SU-DHL-6 (cell line): ENCODE data around the gene GRAMD4.

ENCODE experiments used
- H2AFZ ChIP-seq: fragments of 200-600 bp; sonication (generic); 2 replicates; pipeline ENCODE4 v1.6.1; 2014; ENCODE audit warnings: low read depth, mild to moderate bottlenecking, moderate library complexity, mixed read lengths, antibody characterized with exemption, low read length; ENCODE audit not compliant: severe bottlenecking
- H3F3A ChIP-seq: fragments of 200-600 bp; shearing (Covaris generic); 2 replicates; pipeline ENCODE4 v1.6.0; 2016; ENCODE audit warnings: antibody characterized with exemption, mild to moderate bottlenecking; ENCODE audit not compliant: insufficient read depth
- H3K27ac ChIP-seq: fragments of 200-600 bp; sonication (generic); 2 replicates; pipeline ENCODE4 v1.5.1; 2016; ENCODE audit warnings: low read depth, mild to moderate bottlenecking, low read length, moderate library complexity, mixed read lengths
- H3K27me3 ChIP-seq: fragments of 200-600 bp; sonication (generic), shearing (Covaris generic); 2 replicates; pipeline ENCODE4 v1.6.0; 2014; ENCODE audit warnings: mild to moderate bottlenecking, low read length
- H3K36me3 ChIP-seq: fragments of 200-600 bp; sonication (generic); 2 replicates; pipeline ENCODE4 v1.6.1; 2014; ENCODE audit warnings: mild to moderate bottlenecking, low read length, mixed read lengths
- H3K4me2 ChIP-seq: fragments of 300-600, 200-600 bp; shearing (Covaris generic), sonication (generic); 2 replicates; pipeline ENCODE4 v1.6.0; 2014; ENCODE audit warnings: low read length, low read depth, mild to moderate bottlenecking; ENCODE audit not compliant: poor library complexity, severe bottlenecking
- H3K4me3 ChIP-seq: fragments of 200-600 bp; sonication (generic); 2 replicates; pipeline ENCODE4 v1.5.1; 2014; ENCODE audit warnings: antibody characterized with exemption, low read length, mild to moderate bottlenecking, mixed read lengths; ENCODE audit not compliant: insufficient read depth, poor library complexity, severe bottlenecking
- H3K79me2 ChIP-seq: fragments of 200-600 bp; sonication (generic); 2 replicates; pipeline ENCODE4 v1.6.1; 2014; ENCODE audit warnings: mild to moderate bottlenecking, low read length, moderate library complexity; ENCODE audit not compliant: insufficient read depth
- H3K9ac ChIP-seq: fragments of 200-600 bp; sonication (generic); 2 replicates; pipeline ENCODE4 v1.7.0; 2014; ENCODE audit warnings: mild to moderate bottlenecking, low read length
- H3K9me2 ChIP-seq: fragments of 200-600 bp; sonication (generic); replicated peaks from 2 replicates; pipeline ENCODE4 v1.6.1; 2014; ENCODE audit warnings: low read length; ENCODE audit not compliant: insufficient read depth
- H3K9me3 ChIP-seq: fragments of 200-600 bp; sonication (generic); 2 replicates; pipeline ENCODE4 v1.6.1; 2014; ENCODE audit warnings: low read length, mixed read lengths; ENCODE audit not compliant: insufficient read depth
- H4K20me1 ChIP-seq: fragments of 200-600 bp; sonication (generic); 2 replicates; pipeline ENCODE4 v1.6.1; 2014; ENCODE audit warnings: low read depth, mild to moderate bottlenecking, antibody characterized with exemption, low read length, moderate library complexity, mixed read lengths
- EZH2phosphoT487 ChIP-seq: fragments of 200-600 bp; sonication (generic), shearing (Covaris generic); conservative IDR thresholded peaks from 2 replicates; pipeline ENCODE4 v1.6.1; 2018; ENCODE audit warnings: mild to moderate bottlenecking, antibody characterized with exemption, low read length, moderate library complexity, mixed read lengths
- TF ChIP-seq, protein P1 (sequence below): fragments of 200-600 bp; sonication (generic); IDR thresholded peaks from one replicate; pipeline ENCODE4 v1.5.1; 2017; ENCODE audit warnings: antibody characterized with exemption, mild to moderate bottlenecking, low read length, moderate library complexity; ENCODE audit not compliant: insufficient read depth, poor library complexity, severe bottlenecking

The GRAMD4 gene

DNA sequence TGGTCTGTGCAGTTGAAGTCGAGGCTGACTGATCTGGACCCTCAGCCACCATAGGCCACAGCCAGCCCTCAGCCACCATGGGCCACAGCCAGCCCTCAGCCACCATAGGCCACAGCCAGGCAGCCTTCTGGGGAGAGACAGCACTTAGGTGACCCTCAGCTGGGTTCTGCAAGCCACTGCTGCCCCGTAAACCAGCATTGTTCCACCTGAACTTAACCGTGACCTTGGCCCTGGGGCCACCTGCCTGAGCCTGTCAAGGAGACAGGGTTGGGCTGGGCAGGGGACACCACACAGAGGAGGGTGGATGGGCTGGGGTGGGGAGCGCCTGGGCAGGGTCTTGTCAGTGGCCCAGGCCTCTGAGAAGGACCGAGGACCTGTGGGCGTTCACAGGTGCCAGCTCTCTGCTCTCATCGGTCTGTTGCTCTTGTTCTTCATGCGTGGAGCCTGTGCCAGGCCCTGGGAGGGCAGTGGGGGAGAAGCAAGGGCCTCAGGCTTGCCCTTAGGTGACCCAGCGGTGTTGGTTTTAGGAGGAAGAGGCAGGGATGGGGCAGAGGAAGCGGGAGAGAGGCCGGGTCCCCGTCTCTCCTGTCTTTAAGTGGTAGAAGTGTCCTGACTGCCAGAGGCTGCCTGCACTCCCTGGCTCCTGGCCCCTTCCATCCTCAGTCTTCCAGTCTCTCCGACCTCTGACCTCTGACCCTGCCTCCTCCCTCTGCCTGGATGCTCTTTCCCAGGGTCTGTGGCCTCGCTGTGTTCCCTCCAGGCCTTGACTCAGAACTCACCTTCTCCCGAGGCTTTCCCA lies 36.9 kb downstream of the GRAMD4 start:
- Histone ChIP-seq H3K4me3 (no peak overlapping the region), H3K4me2 (no peak overlapping the region)

DNA sequence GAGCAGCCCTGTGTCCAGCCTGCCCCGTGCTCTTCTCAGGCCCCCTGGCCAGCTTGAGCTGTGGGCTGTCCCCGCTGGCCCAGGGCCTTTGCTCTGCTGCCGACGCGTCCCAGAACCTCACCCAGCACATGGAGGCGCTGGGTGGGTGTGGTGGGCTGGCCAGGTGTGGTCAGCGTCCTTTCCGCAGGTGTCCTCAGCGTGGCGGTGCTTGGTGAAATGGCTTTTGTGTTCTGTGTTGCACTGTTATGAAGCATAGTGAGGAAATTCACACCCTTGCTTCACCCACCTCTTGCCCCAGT lies 37.4 kb downstream of the GRAMD4 start:
- Histone ChIP-seq H2AFZ (no peak overlapping the region), H3F3A (no peaks in the 10 kb centered on the region), H3K4me3 (no peak overlapping the region), H3K9me2 (no peaks in the 10 kb centered on the region), H3K36me3 (no peaks in the 10 kb centered on the region), H3K9me3 (no peaks in the 10 kb centered on the region), H3K4me2 (no peak overlapping the region), H3K79me2 (no peaks in the 10 kb centered on the region), H3K27ac (no peak overlapping the region), H3K9ac (no peak overlapping the region), H4K20me1 (no peaks in the 10 kb centered on the region), H3K27me3 (no peaks in the 10 kb centered on the region)
- TF ChIP-seq, protein P1, sequence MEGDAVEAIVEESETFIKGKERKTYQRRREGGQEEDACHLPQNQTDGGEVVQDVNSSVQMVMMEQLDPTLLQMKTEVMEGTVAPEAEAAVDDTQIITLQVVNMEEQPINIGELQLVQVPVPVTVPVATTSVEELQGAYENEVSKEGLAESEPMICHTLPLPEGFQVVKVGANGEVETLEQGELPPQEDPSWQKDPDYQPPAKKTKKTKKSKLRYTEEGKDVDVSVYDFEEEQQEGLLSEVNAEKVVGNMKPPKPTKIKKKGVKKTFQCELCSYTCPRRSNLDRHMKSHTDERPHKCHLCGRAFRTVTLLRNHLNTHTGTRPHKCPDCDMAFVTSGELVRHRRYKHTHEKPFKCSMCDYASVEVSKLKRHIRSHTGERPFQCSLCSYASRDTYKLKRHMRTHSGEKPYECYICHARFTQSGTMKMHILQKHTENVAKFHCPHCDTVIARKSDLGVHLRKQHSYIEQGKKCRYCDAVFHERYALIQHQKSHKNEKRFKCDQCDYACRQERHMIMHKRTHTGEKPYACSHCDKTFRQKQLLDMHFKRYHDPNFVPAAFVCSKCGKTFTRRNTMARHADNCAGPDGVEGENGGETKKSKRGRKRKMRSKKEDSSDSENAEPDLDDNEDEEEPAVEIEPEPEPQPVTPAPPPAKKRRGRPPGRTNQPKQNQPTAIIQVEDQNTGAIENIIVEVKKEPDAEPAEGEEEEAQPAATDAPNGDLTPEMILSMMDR = no peak
- no peak for TF ChIP-seq EZH2phosphoT487

More for the DNA sequence above, 36.9 kb downstream of the GRAMD4 start:
- no peaks in the 10 kb centered on the region for H3K27me3 ChIP-seq
- no peaks in the 10 kb centered on the region for H3K9me2 ChIP-seq
- TF ChIP-seq EZH2phosphoT487 = no peak
- TF ChIP-seq, protein P1 = no peak
- no peaks in the 10 kb centered on the region for H3F3A ChIP-seq
- H3K27ac ChIP-seq = no peak overlapping the region
- no peaks in the 10 kb centered on the region for H3K9me3 ChIP-seq
- H4K20me1 ChIP-seq = no peaks in the 10 kb centered on the region
- no peak overlapping the region for H2AFZ ChIP-seq
- no peaks in the 10 kb centered on the region for H3K36me3 ChIP-seq
- no peak overlapping the region for H3K9ac ChIP-seq
- H3K79me2 ChIP-seq = no peaks in the 10 kb centered on the region

DNA sequence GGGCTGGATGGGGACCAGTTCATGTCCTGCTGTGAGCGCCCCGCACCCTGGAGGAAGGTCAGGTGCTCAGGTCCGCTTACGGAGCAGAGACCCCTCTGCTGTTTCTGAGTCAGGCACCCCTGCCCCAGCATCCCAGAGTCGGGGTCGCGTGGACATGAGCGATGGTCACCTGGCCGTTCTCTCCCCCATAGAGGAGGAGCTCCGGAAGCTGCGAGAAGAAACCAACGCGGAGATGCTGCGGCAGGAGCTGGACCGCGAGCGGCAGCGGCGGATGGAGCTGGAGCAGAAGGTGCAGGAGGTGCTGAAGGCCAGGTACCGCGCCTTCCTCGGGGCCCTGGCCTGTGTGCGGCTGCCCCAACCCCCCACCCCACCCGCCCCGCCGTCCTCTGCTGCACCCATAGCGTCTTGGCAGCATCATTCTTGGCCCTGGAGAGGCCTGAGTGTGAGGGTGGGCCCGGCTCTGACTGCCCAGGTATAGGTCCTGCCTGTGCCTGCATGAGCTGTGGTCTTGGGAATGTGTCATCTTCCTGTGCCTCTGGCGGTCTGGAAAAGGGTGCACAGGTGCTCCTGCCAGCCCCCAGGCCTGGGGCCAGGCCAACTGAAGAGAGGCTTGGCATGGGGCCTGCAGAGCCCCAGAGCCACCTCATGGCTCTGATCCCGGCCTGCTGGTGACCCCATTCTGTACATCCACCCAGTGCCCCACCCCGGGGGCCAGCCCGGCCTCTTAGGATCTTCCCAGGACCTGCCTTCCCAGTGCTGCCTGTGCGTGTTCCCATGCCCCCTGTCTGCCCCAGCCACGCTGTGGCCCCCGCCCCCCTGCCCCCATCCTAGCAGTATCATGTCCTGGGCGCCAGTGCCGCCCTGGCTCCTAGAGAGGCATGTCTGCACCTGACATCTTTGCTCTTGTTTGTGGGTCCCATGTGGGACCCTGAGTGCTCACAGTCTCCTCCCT lies 38.1 kb downstream of the GRAMD4 start:
- H3K27me3 ChIP-seq = no peaks in the 10 kb centered on the region
- TF ChIP-seq EZH2phosphoT487 = no peak
- TF ChIP-seq, protein P1 = no peak
- no peak overlapping the region for H3K9ac ChIP-seq
- H3K9me3 ChIP-seq = no peaks in the 10 kb centered on the region
- H3K79me2 ChIP-seq = no peaks in the 10 kb centered on the region
- H3K4me2 ChIP-seq = no peak overlapping the region
- H4K20me1 ChIP-seq = no peaks in the 10 kb centered on the region
- H3K27ac ChIP-seq = no peak overlapping the region
- no peak overlapping the region for H3K4me3 ChIP-seq
- no peaks in the 10 kb centered on the region for H3F3A ChIP-seq
- H3K9me2 ChIP-seq = no peaks in the 10 kb centered on the region
- no peak overlapping the region for H2AFZ ChIP-seq
- no peaks in the 10 kb centered on the region for H3K36me3 ChIP-seq
